Measurements from ENCODE around the gene LARGE1.

GRCh38 chr22:33838644-33839043 lies 81.6 kb downstream of the LARGE1 start:
- TF ChIP-seq CTCF (conservative IDR thresholded peaks at IDR 0.05; ENCODE audit: low read length) (no peak), EZH2phosphoT487 (IDR thresholded peaks at IDR 0.05; ENCODE audit: borderline replicate concordance) (no peak)
